Measurements from ENCODE around the gene RASSF7.

Gene RASSF7

GRCh38 chr11:558503-558902 lies 2.3 kb upstream of the RASSF7 start:
- H3K27me3 Mint-ChIP-seq, result no peaks in the 10 kb centered on the region
- H3K36me3 Mint-ChIP-seq (ENCODE audit: insufficient read depth), result peaks cover 8% of the 10 kb centered on the region
- H3K9me3 Mint-ChIP-seq, result no peaks in the 10 kb centered on the region
- DNase-seq (ENCODE audit: low spot score in 2 of 2), result no peak
- H3K4me1 Mint-ChIP-seq, result peaks cover 14% of the 10 kb centered on the region
- H3K27ac Mint-ChIP-seq (ENCODE audit: low read depth), result no peak overlapping the region
- H3K4me3 Mint-ChIP-seq, result no peak overlapping the region
- ATAC-seq (replicated peaks; ENCODE audit: extremely low read depth, poor library complexity, severe bottlenecking), result no peak

- Mint-ChIP-seq H3K4me3 (no peak overlapping the region), H3K27ac (ENCODE audit: low read depth) (peak overlapping the region; percentile 74), H3K27me3 (no peaks in the 10 kb centered on the region), H3K4me1 (peaks cover 14% of the 10 kb centered on the region), H3K36me3 (ENCODE audit: insufficient read depth) (peaks cover 8% of the 10 kb centered on the region), H3K9me3 (no peaks in the 10 kb centered on the region)
- no peak for DNase-seq (ENCODE audit: low spot score in 2 of 2)
- ATAC-seq (replicated peaks; ENCODE audit: extremely low read depth, poor library complexity, severe bottlenecking), result no peak
These were observed 1.6 kb upstream of the RASSF7 start for GRCh38 chr11:559020-559620.

- no peak for ATAC-seq (replicated peaks; ENCODE audit: extremely low read depth, poor library complexity, severe bottlenecking)
- Mint-ChIP-seq H3K27ac (ENCODE audit: low read depth) (peak overlapping the region; percentile 74), H3K9me3 (no peaks in the 10 kb centered on the region), H3K4me1 (peaks cover 14% of the 10 kb centered on the region), H3K4me3 (peak overlapping the region; percentile 83), H3K27me3 (no peaks in the 10 kb centered on the region), H3K36me3 (ENCODE audit: insufficient read depth) (peaks cover 8% of the 10 kb centered on the region)
- DNase-seq (ENCODE audit: low spot score in 2 of 2), result no peak
These were observed 962 bp upstream of the RASSF7 start for GRCh38 chr11:559712-560304.

- H3K36me3 Mint-ChIP-seq (ENCODE audit: insufficient read depth), result peaks cover 6% of the 10 kb centered on the region
- peak overlapping the region; percentile 83 for H3K4me3 Mint-ChIP-seq
- no peaks in the 10 kb centered on the region for H3K27me3 Mint-ChIP-seq
- no peak overlapping the region for H3K27ac Mint-ChIP-seq (ENCODE audit: low read depth)
- ATAC-seq (replicated peaks; ENCODE audit: extremely low read depth, poor library complexity, severe bottlenecking) (peak; percentile 33), DNase-seq (ENCODE audit: low spot score in 2 of 2) (no peak)
- no peaks in the 10 kb centered on the region for H3K9me3 Mint-ChIP-seq
- peaks cover 14% of the 10 kb centered on the region for H3K4me1 Mint-ChIP-seq
These were observed 606 bp downstream of the RASSF7 start for GRCh38 chr11:561148-562003.

GRCh38 chr11:562046-562645 lies 1.4 kb downstream of the RASSF7 start:
- DNase-seq (ENCODE audit: low spot score in 2 of 2) (no peak), ATAC-seq (replicated peaks; ENCODE audit: extremely low read depth, poor library complexity, severe bottlenecking) (no peak)
- Mint-ChIP-seq H3K27me3 (no peaks in the 10 kb centered on the region), H3K4me3 (peak overlapping the region; percentile 83), H3K36me3 (ENCODE audit: insufficient read depth) (peaks cover 6% of the 10 kb centered on the region), H3K4me1 (peaks cover 14% of the 10 kb centered on the region), H3K27ac (ENCODE audit: low read depth) (no peak overlapping the region), H3K9me3 (no peaks in the 10 kb centered on the region)

GRCh38 chr11:563066-563811 lies 2.5 kb downstream of the RASSF7 start:
- DNase-seq (ENCODE audit: low spot score in 2 of 2), result no peak
- no peak overlapping the region for H3K4me3 Mint-ChIP-seq
- H3K36me3 Mint-ChIP-seq (ENCODE audit: insufficient read depth), result peaks cover 9% of the 10 kb centered on the region
- no peak for ATAC-seq (replicated peaks; ENCODE audit: extremely low read depth, poor library complexity, severe bottlenecking)
- H3K4me1 Mint-ChIP-seq, result peaks cover 14% of the 10 kb centered on the region
- no peaks in the 10 kb centered on the region for H3K27me3 Mint-ChIP-seq
- no peaks in the 10 kb centered on the region for H3K9me3 Mint-ChIP-seq
- no peak overlapping the region for H3K27ac Mint-ChIP-seq (ENCODE audit: low read depth)

GRCh38 chr11:563812-564578 lies 3.2 kb downstream of the RASSF7 start:
- H3K27me3 Mint-ChIP-seq, result no peaks in the 10 kb centered on the region
- peaks cover 9% of the 10 kb centered on the region for H3K36me3 Mint-ChIP-seq (ENCODE audit: insufficient read depth)
- peaks cover 14% of the 10 kb centered on the region for H3K4me1 Mint-ChIP-seq
- DNase-seq (ENCODE audit: low spot score in 2 of 2) (no peak), ATAC-seq (replicated peaks; ENCODE audit: extremely low read depth, poor library complexity, severe bottlenecking) (no peak)
- no peak overlapping the region for H3K4me3 Mint-ChIP-seq
- H3K27ac Mint-ChIP-seq (ENCODE audit: low read depth), result no peak overlapping the region
- H3K9me3 Mint-ChIP-seq, result no peaks in the 10 kb centered on the region

GRCh38 chr11:565921-566509 lies 5.2 kb downstream of the RASSF7 start:
- Mint-ChIP-seq H3K9me3 (no peaks in the 10 kb centered on the region), H3K27me3 (no peaks in the 10 kb centered on the region), H3K27ac (ENCODE audit: low read depth) (no peak overlapping the region), H3K4me3 (no peak overlapping the region), H3K4me1 (peaks cover 6% of the 10 kb centered on the region), H3K36me3 (ENCODE audit: insufficient read depth) (peaks cover 8% of the 10 kb centered on the region)
- ATAC-seq (replicated peaks; ENCODE audit: extremely low read depth, poor library complexity, severe bottlenecking) (no peak), DNase-seq (ENCODE audit: low spot score in 2 of 2) (no peak)

- Mint-ChIP-seq H3K4me3 (peak overlapping the region; percentile 62), H3K9me3 (no peaks in the 10 kb centered on the region), H3K27me3 (no peaks in the 10 kb centered on the region), H3K36me3 (ENCODE audit: insufficient read depth) (peaks cover 7% of the 10 kb centered on the region), H3K4me1 (no peaks in the 10 kb centered on the region), H3K27ac (ENCODE audit: low read depth) (no peak overlapping the region)
- DNase-seq (ENCODE audit: low spot score in 2 of 2) (no peak), ATAC-seq (replicated peaks; ENCODE audit: extremely low read depth, poor library complexity, severe bottlenecking) (no peak)
These were observed 6.3 kb downstream of the RASSF7 start for GRCh38 chr11:567011-567628.

GRCh38 chr11:567629-568292 lies 7.0 kb downstream of the RASSF7 start:
- H3K27ac Mint-ChIP-seq (ENCODE audit: low read depth), result no peak overlapping the region
- no peaks in the 10 kb centered on the region for H3K4me1 Mint-ChIP-seq
- DNase-seq (ENCODE audit: low spot score in 2 of 2) (no peak), ATAC-seq (replicated peaks; ENCODE audit: extremely low read depth, poor library complexity, severe bottlenecking) (no peak)
- H3K4me3 Mint-ChIP-seq, result peak overlapping the region; percentile 62
- peaks cover 7% of the 10 kb centered on the region for H3K36me3 Mint-ChIP-seq (ENCODE audit: insufficient read depth)
- no peaks in the 10 kb centered on the region for H3K9me3 Mint-ChIP-seq
- H3K27me3 Mint-ChIP-seq, result no peaks in the 10 kb centered on the region
